Liver (tissue), 9 donors: ENCODE measurements around the gene MALRD1. TPM values are rescaled to one million over a fixed set of nuclear protein-coding genes. Genes with fewer than 3 reads are reported as not detected.

ENCODE experiments used
- DNase-seq: peaks from one replicate; pipeline ENCODE4 v3.0.0-alpha.2; 2017; ENCODE audit warnings: low spot score
- H3K27ac ChIP-seq, 2 donors: one replicate each; pipeline ENCODE4 v1.7.0; 2013; ENCODE audit warnings: inconsistent platforms in 2 of 2, low read length in 2 of 2, control low read depth in 1 of 2, low read depth in 1 of 2, mild to moderate bottlenecking in 1 of 2
- H3K27me3 ChIP-seq, 4 donors: one replicate each; pipeline versions ENCODE4 v1.6.1 to v1.7.0; 2013; ENCODE audit warnings: low read length in 3 of 4, inconsistent platforms in 1 of 4, mild to moderate bottlenecking in 1 of 4, moderate library complexity in 1 of 4; ENCODE audit not compliant: control insufficient read depth in 4 of 4, insufficient read depth in 4 of 4
- H3K36me3 ChIP-seq, 4 donors: one replicate each; pipeline versions ENCODE4 v1.6.1 to v1.7.0; 2013; ENCODE audit warnings: low read length in 3 of 4, mild to moderate bottlenecking in 3 of 4, low read depth in 1 of 4, moderate library complexity in 1 of 4; ENCODE audit not compliant: control insufficient read depth in 4 of 4, insufficient read depth in 3 of 4
- H3K4me1 ChIP-seq, 4 donors: one replicate each; pipeline versions ENCODE4 v1.6.1 to v1.7.0; 2013; ENCODE audit warnings: low read length in 3 of 4, mild to moderate bottlenecking in 3 of 4, moderate library complexity in 1 of 4; ENCODE audit not compliant: control insufficient read depth in 4 of 4, insufficient read depth in 4 of 4
- H3K4me3 ChIP-seq, 3 donors: one replicate each; pipeline versions ENCODE4 v1.6.1 to v1.7.0; 2013; ENCODE audit warnings: low read length in 3 of 3, control low read depth in 1 of 3, low read depth in 1 of 3, mild to moderate bottlenecking in 1 of 3
- H3K9ac ChIP-seq, 2 donors: one replicate each; pipeline ENCODE4 v1.7.0; 2013; ENCODE audit warnings: low read length in 2 of 2, mild to moderate bottlenecking in 2 of 2, moderate library complexity in 2 of 2, control low read depth in 1 of 2, low read depth in 1 of 2
- H3K9me3 ChIP-seq, 4 donors: one replicate each; pipeline versions ENCODE4 v1.6.1 to v1.7.0; 2013; ENCODE audit warnings: low read length in 3 of 4; ENCODE audit not compliant: control insufficient read depth in 4 of 4
- ATF3 ChIP-seq: IDR thresholded peaks from 2 replicates; pipeline ENCODE4 v1.6.1; 2016; ENCODE audit warnings: antibody characterized with exemption
- CTCF ChIP-seq: fragments of 150-350 bp; IDR thresholded peaks from 2 replicates; pipeline ENCODE4 v1.5.1; 2017; ENCODE audit warnings: improper control_type of control experiment, low read depth, low read length; ENCODE audit not compliant: missing input control
- EGR1 ChIP-seq, 2 donors: IDR thresholded peaks; 2 replicates each; pipeline ENCODE4 v1.6.1; 2016 to 2018; ENCODE audit warnings: antibody characterized with exemption in 2 of 2, low read depth in 2 of 2
- FOXA1 ChIP-seq: IDR thresholded peaks from 2 replicates; pipeline ENCODE4 v1.6.1; 2016; ENCODE audit warnings: antibody characterized with exemption
- FOXA2 ChIP-seq: IDR thresholded peaks from 2 replicates; pipeline ENCODE4 v1.6.1; 2016; ENCODE audit warnings: antibody characterized with exemption
- GABPA ChIP-seq, 2 donors: IDR thresholded peaks in 1 of 2; conservative IDR thresholded peaks in 1 of 2; 2 replicates each; pipeline ENCODE4 v1.6.1; 2016; ENCODE audit warnings: antibody characterized with exemption in 2 of 2, mild to moderate bottlenecking in 1 of 2, moderate library complexity in 1 of 2
- HNF4A ChIP-seq, 2 donors: conservative IDR thresholded peaks; 2 replicates each; pipeline ENCODE4 v1.6.1; 2016; ENCODE audit warnings: antibody characterized with exemption in 2 of 2, mild to moderate bottlenecking in 2 of 2
- HNF4G ChIP-seq: IDR thresholded peaks from 2 replicates; pipeline ENCODE4 v1.6.1; 2016; ENCODE audit warnings: antibody characterized with exemption
- JUND ChIP-seq, 2 donors: IDR thresholded peaks; 2 replicates each; pipeline ENCODE4 v1.6.1; 2016; ENCODE audit warnings: antibody characterized with exemption in 2 of 2
- MAX ChIP-seq: IDR thresholded peaks from 2 replicates; pipeline ENCODE4 v1.6.1; 2016; ENCODE audit warnings: antibody characterized with exemption
- NR2F2 ChIP-seq: IDR thresholded peaks from 2 replicates; pipeline ENCODE4 v1.6.1; 2016; ENCODE audit warnings: antibody characterized with exemption
- RAD21 ChIP-seq, 2 donors: IDR thresholded peaks; 2 replicates each; pipeline ENCODE4 v1.6.1; 2016; ENCODE audit warnings: antibody characterized with exemption in 2 of 2, mild to moderate bottlenecking in 2 of 2
- REST ChIP-seq: IDR thresholded peaks from 2 replicates; pipeline ENCODE4 v1.6.1; 2016; ENCODE audit warnings: antibody characterized with exemption, mild to moderate bottlenecking
- RXRA ChIP-seq, 2 donors: IDR thresholded peaks; 2 replicates each; pipeline ENCODE4 v1.6.1; 2017 to 2018; ENCODE audit warnings: antibody characterized with exemption in 2 of 2, mild to moderate bottlenecking in 1 of 2
- SP1 ChIP-seq: IDR thresholded peaks from 2 replicates; pipeline ENCODE4 v1.6.1; 2018; ENCODE audit warnings: antibody characterized with exemption, mild to moderate bottlenecking
- TAF1 ChIP-seq: conservative IDR thresholded peaks from 2 replicates; pipeline ENCODE4 v1.6.1; 2016; ENCODE audit warnings: antibody characterized with exemption, mild to moderate bottlenecking
- YY1 ChIP-seq: IDR thresholded peaks from 2 replicates; pipeline ENCODE4 v1.6.1; 2016; ENCODE audit warnings: antibody characterized with exemption, mild to moderate bottlenecking
- ZBTB33 ChIP-seq: IDR thresholded peaks from 2 replicates; pipeline ENCODE4 v1.6.1; 2016; ENCODE audit warnings: antibody characterized with exemption
- WGBS: extraction: QIAGEN DNeasy Blood & Tissue Kit; methylation state at CpG from one replicate; pipeline ENCODE4 v1.1.7; 2013; 5-methylcytosine and 5-hydroxymethylcytosine counted together
- polyA plus RNA-seq, 2 donors: library from polyadenylated mRNA; stranded (reverse) in 1 of 2; unstranded in 1 of 2; fragments of 200-250 nt in 1 of 2; fragments of >200 nt in 1 of 2; fragmentation: Nextera tagmentation in 1 of 2; extraction: Ambion mirVana in 1 of 2; gene quantifications; one replicate each; pipeline versions ENCODE4 v1.2.1 to v1.2.3, GENCODE V29; 2013 to 2015
- total RNA-seq, 2 donors: library from RNA; depleted of rRNA; stranded (reverse); fragments of >200 nt; gene quantifications; one replicate each; pipeline ENCODE4 v1.2.3, GENCODE V29; 2014
- donor health status: healthy.
- donor health status: healthy.
- donor health status: healthy.
- donor health status: healthy.
- donor health status: healthy.

MALRD1 gene
- total and polyA plus RNA-seq, 4 donors, result 0.37 to 0.59 TPM; not detected in 2

- TF ChIP-seq CTCF (no peak), MAX (no peak)
These were observed 234.7 kb downstream of the MALRD1 start (continued) for GRCh38 chr10:19283285-19283684.

GRCh38 chr10:19283786-19284185 is 235.2 kb downstream of the MALRD1 start:
- 74% methylated on average over 5 of the region's 5 CpGs for WGBS
- no peak overlapping the region for H3K9ac ChIP-seq
- DNase-seq, result no peak
- no peak for TF ChIP-seq ATF3
- TF ChIP-seq HNF4G, result no peak
- TF ChIP-seq JUND (IDR thresholded peaks at IDR 0.05), result no peak
- TF ChIP-seq SP1, result no peak
- no peak for TF ChIP-seq REST
- no peak for TF ChIP-seq HNF4A (conservative IDR thresholded peaks at IDR 0.05)
- TF ChIP-seq YY1, result no peak
- TF ChIP-seq TAF1, result no peak
- TF ChIP-seq EGR1 (IDR thresholded peaks at IDR 0.05; ENCODE audit: low read depth in 2 of 2), result no peak
- TF ChIP-seq ZBTB33, result no peak
- TF ChIP-seq GABPA (IDR thresholded peaks at IDR 0.05 in 1 of 2, conservative IDR thresholded peaks at IDR 0.05 in 1 of 2), result no peak
- TF ChIP-seq CTCF, result no peak
- no peak for TF ChIP-seq NR2F2
- no peak for TF ChIP-seq FOXA1
- TF ChIP-seq MAX, result no peak
- TF ChIP-seq RXRA (IDR thresholded peaks at IDR 0.05), result no peak
- no peak for TF ChIP-seq RAD21 (IDR thresholded peaks at IDR 0.05)
- no peak for TF ChIP-seq FOXA2
- H3K4me3 ChIP-seq, result no peak overlapping the region
- no peaks in the 10 kb centered on the region for H3K9me3 ChIP-seq
- H3K4me1 ChIP-seq, result no peaks in the 10 kb centered on the region
- no peaks in the 10 kb centered on the region for H3K27me3 ChIP-seq
- no peak overlapping the region for H3K27ac ChIP-seq
- H3K36me3 ChIP-seq, result no peaks in the 10 kb centered on the region
